HL-60 (cell line): Measurements from ENCODE around the gene REPS1.

Source experiments
- DNase-seq, 2 experiments: peaks; one replicate each; pipeline ENCODE4 v3.0.0-alpha.2; 2010 to 2020; ENCODE audit warnings: low read depth in 1 of 2, low spot score in 1 of 2
- H3K27ac ChIP-seq: fragments of 250-450 bp; sonication (Bioruptor Pico); replicated peaks from 2 replicates; pipeline ENCODE4 v1.5.1; 2020; ENCODE audit warnings: mild to moderate bottlenecking, moderate library complexity
- H3K27me3 ChIP-seq: fragments of 250-450 bp; sonication (Bioruptor Pico); 2 replicates; pipeline ENCODE4 v1.5.1; 2021; ENCODE audit warnings: mild to moderate bottlenecking, moderate library complexity; ENCODE audit not compliant: insufficient read depth, poor library complexity, severe bottlenecking
- H3K4me3 ChIP-seq: replicated peaks from 2 replicates; pipeline ENCODE4 v1.5.1; 2011; ENCODE audit warnings: mild to moderate bottlenecking, control low read depth, low read length; ENCODE audit not compliant: insufficient read depth
- CTCF ChIP-seq: IDR thresholded peaks from one replicate; pipeline ENCODE4 v1.5.1; 2011; ENCODE audit warnings: low read length, control low read depth, inconsistent platforms; ENCODE audit not compliant: insufficient read depth
- GABPA ChIP-seq: IDR thresholded peaks from 2 replicates; pipeline ENCODE4 v1.6.1; 2012; ENCODE audit warnings: low read depth
- POLR2AphosphoS5 ChIP-seq: IDR thresholded peaks from 2 replicates; pipeline ENCODE4 v1.6.1; 2012; ENCODE audit warnings: low read depth
- REST ChIP-seq: IDR thresholded peaks from 2 replicates; pipeline ENCODE4 v1.6.1; 2012; ENCODE audit warnings: low read depth; ENCODE audit not compliant: insufficient replicate concordance
- SPI1 ChIP-seq: IDR thresholded peaks from 2 replicates; pipeline ENCODE4 v1.6.1; 2012; ENCODE audit warnings: low read depth, mild to moderate bottlenecking, borderline replicate concordance

REPS1 gene

GRCh38 chr6:138972226-138972665 is 15.8 kb downstream of the REPS1 start:
- no peak overlapping the region for H3K4me3 ChIP-seq
- no peaks in the 10 kb centered on the region for H3K27me3 ChIP-seq
- TF ChIP-seq SPI1, result no peak
- no peak overlapping the region for H3K27ac ChIP-seq
- no peak for DNase-seq

GRCh38 chr6:138971601-138972000 is 16.5 kb downstream of the REPS1 start:
- Histone ChIP-seq H3K27ac (no peak overlapping the region), H3K27me3 (no peaks in the 10 kb centered on the region), H3K4me3 (no peak overlapping the region)
- DNase-seq, result no peak
- TF ChIP-seq CTCF (no peak), POLR2AphosphoS5 (no peak), GABPA (no peak), SPI1 (no peak), REST (no peak)

GRCh38 chr6:138970856-138971425 is 17.1 kb downstream of the REPS1 start:
- no peak overlapping the region for H3K27ac ChIP-seq
- no peak for TF ChIP-seq GABPA
- no peak for TF ChIP-seq POLR2AphosphoS5
- no peak for TF ChIP-seq CTCF
- TF ChIP-seq SPI1, result no peak
- TF ChIP-seq REST, result no peak

GRCh38 chr6:138970159-138970558 is 17.9 kb downstream of the REPS1 start:
- Histone ChIP-seq H3K4me3 (no peak overlapping the region), H3K27ac (no peak overlapping the region), H3K27me3 (no peaks in the 10 kb centered on the region)
- TF ChIP-seq SPI1 (no peak), GABPA (no peak), CTCF (no peak), REST (no peak), POLR2AphosphoS5 (no peak)
- DNase-seq, result no peak

More at GRCh38 chr6:138970856-138971425, 17.1 kb downstream of the REPS1 start:
- Histone ChIP-seq H3K4me3 (no peak overlapping the region), H3K27me3 (no peaks in the 10 kb centered on the region)
- DNase-seq, result no peak
